Endothelial cell of umbilical vein (primary cell): Measurements from ENCODE around the gene PEAR1. TPM values are rescaled to one million over a fixed set of nuclear protein-coding genes. Genes with fewer than 3 reads are reported as not detected.

Source experiments
- BruUV-seq: library from RNA; stranded (reverse); fragments of 400-500 nt; replicated peaks from 2 replicates; lab custom pipeline; 2021; lab: Mats Ljungman, UMichigan
- CTCF ChIA-PET: fragments of 300-600, 350-600 bp; sonication (Branson Sonifier 250); formaldehyde crosslinking; loops from one replicate; lab custom pipeline; 2021; ENCODE audit warnings: antibody characterized with exemption, inconsistent platforms; lab: Charles Lee
- POLR2A ChIA-PET: fragments of 300-600, 350-600 bp; sonication (Branson Sonifier 250); formaldehyde crosslinking; loops from one replicate; lab custom pipeline; 2021; ENCODE audit warnings: antibody characterized with exemption, inconsistent platforms; lab: Charles Lee
- DNase-seq: peaks from one replicate; pipeline ENCODE4 v3.0.0-alpha.2; 2011; ENCODE audit warnings: low read depth, low spot score
- FAIRE-seq: peaks from 2 replicates; lab custom pipeline; 2011; peaks lifted over from hg19 to GRCh38; lab: Jason Lieb, UNC
- H2AFZ ChIP-seq: 2 replicates; pipeline ENCODE4 v1.6.0; 2012; ENCODE audit warnings: low read depth, low read length, control low read depth, inconsistent platforms
- H3K27ac ChIP-seq: 2 replicates; pipeline ENCODE4 v1.5.1; 2011; ENCODE audit warnings: low read depth, mild to moderate bottlenecking, control low read depth, low read length, moderate library complexity; ENCODE audit not compliant: insufficient read depth
- H3K27me3 ChIP-seq, 2 experiments: 2 replicates each; pipeline versions ENCODE4 v1.6.0 to v1.6.1; 2011; ENCODE audit warnings: low read length in 2 of 2, mixed read lengths in 1 of 2; ENCODE audit not compliant: control insufficient read depth in 2 of 2, insufficient read depth in 2 of 2
- H3K36me3 ChIP-seq, 2 experiments: 2 replicates in 1 of 2; 3 replicates in 1 of 2; pipeline ENCODE4 v1.5.1; 2011; ENCODE audit warnings: low read length in 2 of 2, mild to moderate bottlenecking in 1 of 2, moderate library complexity in 1 of 2; ENCODE audit not compliant: control insufficient read depth in 2 of 2, insufficient read depth in 2 of 2; ENCODE audit errors: extremely low read depth in 1 of 2
- H3K4me1 ChIP-seq: 3 replicates; pipeline ENCODE4 v1.5.1; 2011; ENCODE audit warnings: mild to moderate bottlenecking, low read length; ENCODE audit not compliant: control insufficient read depth, insufficient read depth; ENCODE audit errors: extremely low read depth
- H3K4me2 ChIP-seq: 2 replicates; pipeline ENCODE4 v1.6.1; 2011; ENCODE audit warnings: low read length, control low read depth, mixed read lengths; ENCODE audit not compliant: insufficient read depth
- H3K4me3 ChIP-seq, 3 experiments: fragments of 200-600 bp in 1 of 3; sonication (generic), shearing (Covaris generic) in 1 of 3; replicated peaks in 1 of 3; 2 replicates each; pipeline ENCODE4 v1.5.1; 2011 to 2016; ENCODE audit warnings: control low read depth in 3 of 3, low read length in 3 of 3, mild to moderate bottlenecking in 2 of 3, inconsistent platforms in 1 of 3, low read depth in 1 of 3, moderate library complexity in 1 of 3; ENCODE audit not compliant: insufficient read depth in 1 of 3
- H3K79me2 ChIP-seq: 2 replicates; pipeline ENCODE4 v1.6.0; 2012; ENCODE audit warnings: low read length, inconsistent platforms; ENCODE audit not compliant: control insufficient read depth, insufficient read depth
- H3K9ac ChIP-seq: replicated peaks from 2 replicates; pipeline ENCODE3; 2011; ENCODE audit warnings: low read length, control low read depth; ENCODE audit not compliant: insufficient read depth; ENCODE audit errors: extremely low read depth
- H3K9me1 ChIP-seq: replicated peaks from 3 replicates; pipeline ENCODE4 v1.6.0; 2011; ENCODE audit warnings: mild to moderate bottlenecking, low read length; ENCODE audit not compliant: control insufficient read depth, insufficient read depth; ENCODE audit errors: extremely low read depth
- H3K9me3 ChIP-seq: replicated peaks from 2 replicates; pipeline ENCODE4 v1.5.1; 2012; ENCODE audit warnings: low read length, inconsistent platforms; ENCODE audit not compliant: control insufficient read depth, insufficient read depth
- H4K20me1 ChIP-seq: replicated peaks from 2 replicates; pipeline ENCODE3; 2011; ENCODE audit warnings: mild to moderate bottlenecking, low read length; ENCODE audit not compliant: control insufficient read depth, insufficient read depth; ENCODE audit errors: extremely low read depth
- EZH2 ChIP-seq: IDR thresholded peaks from 2 replicates; pipeline ENCODE4 v1.6.1; 2012; ENCODE audit warnings: borderline replicate concordance, low read depth, mild to moderate bottlenecking, moderate library complexity, low read length, inconsistent platforms; ENCODE audit not compliant: severe bottlenecking
- FOS ChIP-seq: IDR thresholded peaks from 2 replicates; pipeline ENCODE4 v1.6.1; 2011; ENCODE audit warnings: mild to moderate bottlenecking, low read length, moderate library complexity, borderline replicate concordance; ENCODE audit not compliant: insufficient read depth
- GATA2 ChIP-seq: IDR thresholded peaks from 2 replicates; pipeline ENCODE4 v1.7.0; 2011; ENCODE audit warnings: low read depth, mild to moderate bottlenecking, moderate library complexity, mixed read lengths, low read length; ENCODE audit not compliant: insufficient read length, insufficient read depth
- JUN ChIP-seq: IDR thresholded peaks from 2 replicates; pipeline ENCODE4 v1.6.1; 2011; ENCODE audit warnings: borderline replicate concordance, low read depth; ENCODE audit not compliant: insufficient read length, insufficient read depth
- MYC ChIP-seq: IDR thresholded peaks from one replicate; pipeline ENCODE4 v1.6.1; 2011; ENCODE audit warnings: mild to moderate bottlenecking, low read depth, low read length
- POLR2A ChIP-seq: IDR thresholded peaks from 2 replicates; pipeline ENCODE4 v1.6.1; 2012; ENCODE audit warnings: low read depth, mild to moderate bottlenecking, control low read depth, low read length
- POLR2AphosphoS5 ChIP-seq: IDR thresholded peaks from 2 replicates; pipeline ENCODE4 v1.6.1; 2012; ENCODE audit warnings: low read depth, mild to moderate bottlenecking, control low read depth, low read length, moderate library complexity; ENCODE audit not compliant: insufficient read depth
- dilution Hi-C: fragments of 300-500 bp; cut with MboI; formaldehyde crosslinking; loops from one replicate; pipeline ENCODE4 v1.15.0; 2019; ENCODE audit warnings: low sequenced_read_pairs; ENCODE audit not compliant: extremely low pct_ligation_motif_present
- intact Hi-C: fragments of 100-400 bp; cut with micrococcal nuclease; formaldehyde crosslinking; loops from one replicate; pipeline ENCODE4 v1.10.0; 2022
- polyA plus RNA-seq, 4 experiments: library from polyadenylated mRNA; depleted of rRNA in 3 of 4; stranded (reverse) in 3 of 4; unstranded in 1 of 4; fragments of >200 nt; gene quantifications; 2 replicates each; pipeline versions ENCODE4 v1.2.1 to v1.2.3, GENCODE V29; 2011 to 2012; ENCODE audit warnings: missing spikeins in 1 of 4
- total RNA-seq: library from RNA; stranded (reverse); gene quantifications from 2 replicates; pipeline ENCODE4 v1.2.3, GENCODE V29; 2021
- TF ChIP-seq, protein P1 (sequence below): IDR thresholded peaks from 2 replicates; pipeline ENCODE4 v1.6.1; 2011; ENCODE audit not compliant: insufficient read depth, insufficient read length
- TF ChIP-seq, protein P2 (sequence below), 2 donors: IDR thresholded peaks; 1 replicate in 1 of 2; 2 replicates in 1 of 2; pipeline ENCODE4 v1.5.1; 2011; ENCODE audit warnings: low read length in 2 of 2, mild to moderate bottlenecking in 2 of 2, moderate library complexity in 2 of 2, control low read depth in 1 of 2, inconsistent platforms in 1 of 2, low read depth in 1 of 2; ENCODE audit not compliant: insufficient read depth in 1 of 2; ENCODE audit errors: extremely low read depth in 1 of 2

The PEAR1 gene
- total and polyA plus RNA-seq, 2 donors (not counting 3 experiments of a cell fraction or from before 2014, with no cell fraction given), result 90.7 to 106 TPM

DNA sequence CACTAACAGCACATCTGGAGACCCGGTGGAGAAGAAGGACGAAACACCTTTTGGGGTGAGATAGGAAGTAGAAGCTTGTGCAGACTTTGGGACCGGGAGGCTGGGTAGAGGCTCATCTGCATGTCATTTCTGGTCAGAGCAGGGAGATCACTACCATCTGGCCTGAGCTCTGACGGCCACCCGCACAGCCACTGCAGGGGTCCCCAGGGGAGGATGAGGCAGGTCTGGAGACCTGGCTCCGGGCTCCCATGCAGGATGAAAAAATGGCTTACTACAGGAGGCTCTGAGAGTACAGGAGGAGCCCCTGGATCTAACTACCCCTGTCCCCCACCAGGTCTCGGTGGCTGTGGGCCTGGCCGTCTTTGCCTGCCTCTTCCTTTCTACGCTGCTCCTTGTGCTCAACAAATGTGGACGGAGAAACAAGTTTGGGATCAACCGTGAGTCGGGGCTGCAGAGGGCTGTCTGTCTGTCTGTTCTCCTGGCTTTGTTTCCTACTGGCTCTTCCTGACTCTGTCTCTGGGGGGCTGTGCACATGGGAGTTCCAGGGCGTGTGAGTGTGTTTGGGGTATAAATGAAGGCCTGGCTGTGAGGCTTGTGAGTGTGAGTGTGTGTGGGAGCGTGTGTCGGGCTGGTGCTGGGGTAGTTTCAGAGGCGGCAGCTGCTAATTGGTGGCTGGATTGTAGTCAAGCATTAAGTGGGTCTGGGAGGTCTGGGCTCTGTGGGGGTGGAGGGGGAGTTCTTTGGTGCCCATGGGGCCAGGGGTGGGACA is 18.8 kb upstream of the PEAR1 start:
- dilution Hi-C loops (no loop called here), intact Hi-C loops (no loop called here)
- Histone ChIP-seq H3K9me1 (no peaks in the 10 kb centered on the region), H4K20me1 (no peaks in the 10 kb centered on the region), H3K9me3 (no peaks in the 10 kb centered on the region), H3K36me3 (no peaks in the 10 kb centered on the region), H3K4me3 (no peak overlapping the region), H3K4me1 (peaks cover 17% of the 10 kb centered on the region), H3K27ac (no peak overlapping the region), H3K9ac (no peak overlapping the region), H3K27me3 (peaks cover 4 to 12% of the 10 kb centered on the region in 2 experiments), H3K4me2 (no peak overlapping the region), H2AFZ (no peak overlapping the region), H3K79me2 (no peaks in the 10 kb centered on the region)
- POLR2A ChIA-PET, result no interaction called here
- DNase-seq, result no peak
- no TSS peak for BruUV-seq
- no peak for FAIRE-seq
- CTCF ChIA-PET, result interaction anchor here (1.0 to 2.2 kb wide), 4 partner anchors 15 to 149 kb away, joined by 4 to 9 read pairs (median 8); partner anchors contain the start of genes INSRR and NTRK1
- TF ChIP-seq, protein P1, sequence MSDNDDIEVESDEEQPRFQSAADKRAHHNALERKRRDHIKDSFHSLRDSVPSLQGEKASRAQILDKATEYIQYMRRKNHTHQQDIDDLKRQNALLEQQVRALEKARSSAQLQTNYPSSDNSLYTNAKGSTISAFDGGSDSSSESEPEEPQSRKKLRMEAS, result no peak
- TF ChIP-seq FOS, result no peak
- no peak for TF ChIP-seq GATA2
- no peak for TF ChIP-seq JUN
- TF ChIP-seq POLR2AphosphoS5, result no peak
- no peak for TF ChIP-seq MYC
- no peak for TF ChIP-seq POLR2A
- TF ChIP-seq EZH2, result no peak
- TF ChIP-seq, protein P2, sequence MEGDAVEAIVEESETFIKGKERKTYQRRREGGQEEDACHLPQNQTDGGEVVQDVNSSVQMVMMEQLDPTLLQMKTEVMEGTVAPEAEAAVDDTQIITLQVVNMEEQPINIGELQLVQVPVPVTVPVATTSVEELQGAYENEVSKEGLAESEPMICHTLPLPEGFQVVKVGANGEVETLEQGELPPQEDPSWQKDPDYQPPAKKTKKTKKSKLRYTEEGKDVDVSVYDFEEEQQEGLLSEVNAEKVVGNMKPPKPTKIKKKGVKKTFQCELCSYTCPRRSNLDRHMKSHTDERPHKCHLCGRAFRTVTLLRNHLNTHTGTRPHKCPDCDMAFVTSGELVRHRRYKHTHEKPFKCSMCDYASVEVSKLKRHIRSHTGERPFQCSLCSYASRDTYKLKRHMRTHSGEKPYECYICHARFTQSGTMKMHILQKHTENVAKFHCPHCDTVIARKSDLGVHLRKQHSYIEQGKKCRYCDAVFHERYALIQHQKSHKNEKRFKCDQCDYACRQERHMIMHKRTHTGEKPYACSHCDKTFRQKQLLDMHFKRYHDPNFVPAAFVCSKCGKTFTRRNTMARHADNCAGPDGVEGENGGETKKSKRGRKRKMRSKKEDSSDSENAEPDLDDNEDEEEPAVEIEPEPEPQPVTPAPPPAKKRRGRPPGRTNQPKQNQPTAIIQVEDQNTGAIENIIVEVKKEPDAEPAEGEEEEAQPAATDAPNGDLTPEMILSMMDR (IDR thresholded peaks at IDR 0.05; ENCODE audit: extremely low read depth in 1 of 2, insufficient read depth in 1 of 2, low read depth in 1 of 2, low read length in 2 of 2), result no peak
